Liver (tissue), 9 donors: Measurements from ENCODE around the gene TNKS2. TPM values are rescaled to one million over a fixed set of nuclear protein-coding genes. Genes with fewer than 3 reads are reported as not detected.

Source experiments
- DNase-seq: peaks from one replicate; pipeline ENCODE4 v3.0.0-alpha.2; 2017; ENCODE audit warnings: low spot score
- H3K27ac ChIP-seq, 2 donors: one replicate each; pipeline ENCODE4 v1.7.0; 2013; ENCODE audit warnings: inconsistent platforms in 2 of 2, low read length in 2 of 2, control low read depth in 1 of 2, low read depth in 1 of 2, mild to moderate bottlenecking in 1 of 2
- H3K27me3 ChIP-seq, 4 donors: one replicate each; pipeline versions ENCODE4 v1.6.1 to v1.7.0; 2013; ENCODE audit warnings: low read length in 3 of 4, inconsistent platforms in 1 of 4, mild to moderate bottlenecking in 1 of 4, moderate library complexity in 1 of 4; ENCODE audit not compliant: control insufficient read depth in 4 of 4, insufficient read depth in 4 of 4
- H3K36me3 ChIP-seq, 4 donors: one replicate each; pipeline versions ENCODE4 v1.6.1 to v1.7.0; 2013; ENCODE audit warnings: low read length in 3 of 4, mild to moderate bottlenecking in 3 of 4, low read depth in 1 of 4, moderate library complexity in 1 of 4; ENCODE audit not compliant: control insufficient read depth in 4 of 4, insufficient read depth in 3 of 4
- H3K4me1 ChIP-seq, 4 donors: one replicate each; pipeline versions ENCODE4 v1.6.1 to v1.7.0; 2013; ENCODE audit warnings: low read length in 3 of 4, mild to moderate bottlenecking in 3 of 4, moderate library complexity in 1 of 4; ENCODE audit not compliant: control insufficient read depth in 4 of 4, insufficient read depth in 4 of 4
- H3K4me3 ChIP-seq, 3 donors: one replicate each; pipeline versions ENCODE4 v1.6.1 to v1.7.0; 2013; ENCODE audit warnings: low read length in 3 of 3, control low read depth in 1 of 3, low read depth in 1 of 3, mild to moderate bottlenecking in 1 of 3
- H3K9ac ChIP-seq, 2 donors: one replicate each; pipeline ENCODE4 v1.7.0; 2013; ENCODE audit warnings: low read length in 2 of 2, mild to moderate bottlenecking in 2 of 2, moderate library complexity in 2 of 2, control low read depth in 1 of 2, low read depth in 1 of 2
- H3K9me3 ChIP-seq, 4 donors: one replicate each; pipeline versions ENCODE4 v1.6.1 to v1.7.0; 2013; ENCODE audit warnings: low read length in 3 of 4; ENCODE audit not compliant: control insufficient read depth in 4 of 4
- EGR1 ChIP-seq, 2 donors: IDR thresholded peaks; 2 replicates each; pipeline ENCODE4 v1.6.1; 2016 to 2018; ENCODE audit warnings: antibody characterized with exemption in 2 of 2, low read depth in 2 of 2
- FOXA1 ChIP-seq: IDR thresholded peaks from 2 replicates; pipeline ENCODE4 v1.6.1; 2016; ENCODE audit warnings: antibody characterized with exemption
- FOXA2 ChIP-seq: IDR thresholded peaks from 2 replicates; pipeline ENCODE4 v1.6.1; 2016; ENCODE audit warnings: antibody characterized with exemption
- GABPA ChIP-seq, 2 donors: IDR thresholded peaks in 1 of 2; conservative IDR thresholded peaks in 1 of 2; 2 replicates each; pipeline ENCODE4 v1.6.1; 2016; ENCODE audit warnings: antibody characterized with exemption in 2 of 2, mild to moderate bottlenecking in 1 of 2, moderate library complexity in 1 of 2
- HNF4A ChIP-seq, 2 donors: conservative IDR thresholded peaks; 2 replicates each; pipeline ENCODE4 v1.6.1; 2016; ENCODE audit warnings: antibody characterized with exemption in 2 of 2, mild to moderate bottlenecking in 2 of 2
- HNF4G ChIP-seq: IDR thresholded peaks from 2 replicates; pipeline ENCODE4 v1.6.1; 2016; ENCODE audit warnings: antibody characterized with exemption
- JUND ChIP-seq, 2 donors: IDR thresholded peaks; 2 replicates each; pipeline ENCODE4 v1.6.1; 2016; ENCODE audit warnings: antibody characterized with exemption in 2 of 2
- NR2F2 ChIP-seq: IDR thresholded peaks from 2 replicates; pipeline ENCODE4 v1.6.1; 2016; ENCODE audit warnings: antibody characterized with exemption
- RAD21 ChIP-seq, 2 donors: IDR thresholded peaks; 2 replicates each; pipeline ENCODE4 v1.6.1; 2016; ENCODE audit warnings: antibody characterized with exemption in 2 of 2, mild to moderate bottlenecking in 2 of 2
- RXRA ChIP-seq, 2 donors: IDR thresholded peaks; 2 replicates each; pipeline ENCODE4 v1.6.1; 2017 to 2018; ENCODE audit warnings: antibody characterized with exemption in 2 of 2, mild to moderate bottlenecking in 1 of 2
- SP1 ChIP-seq: IDR thresholded peaks from 2 replicates; pipeline ENCODE4 v1.6.1; 2018; ENCODE audit warnings: antibody characterized with exemption, mild to moderate bottlenecking
- TAF1 ChIP-seq: conservative IDR thresholded peaks from 2 replicates; pipeline ENCODE4 v1.6.1; 2016; ENCODE audit warnings: antibody characterized with exemption, mild to moderate bottlenecking
- YY1 ChIP-seq: IDR thresholded peaks from 2 replicates; pipeline ENCODE4 v1.6.1; 2016; ENCODE audit warnings: antibody characterized with exemption, mild to moderate bottlenecking
- WGBS: extraction: QIAGEN DNeasy Blood & Tissue Kit; methylation state at CpG from one replicate; pipeline ENCODE4 v1.1.7; 2013; 5-methylcytosine and 5-hydroxymethylcytosine counted together
- polyA plus RNA-seq, 2 donors: library from polyadenylated mRNA; stranded (reverse) in 1 of 2; unstranded in 1 of 2; fragments of 200-250 nt in 1 of 2; fragments of >200 nt in 1 of 2; fragmentation: Nextera tagmentation in 1 of 2; extraction: Ambion mirVana in 1 of 2; gene quantifications; one replicate each; pipeline versions ENCODE4 v1.2.1 to v1.2.3, GENCODE V29; 2013 to 2015
- total RNA-seq, 2 donors: library from RNA; depleted of rRNA; stranded (reverse); fragments of >200 nt; gene quantifications; one replicate each; pipeline ENCODE4 v1.2.3, GENCODE V29; 2014
- TF ChIP-seq, protein P1 (sequence below): IDR thresholded peaks from 2 replicates; pipeline ENCODE4 v1.6.1; 2016; ENCODE audit warnings: antibody characterized with exemption
- TF ChIP-seq, protein P2 (sequence below): IDR thresholded peaks from 2 replicates; pipeline ENCODE4 v1.6.1; 2016; ENCODE audit warnings: antibody characterized with exemption
- TF ChIP-seq, protein P3 (sequence below): IDR thresholded peaks from 2 replicates; pipeline ENCODE4 v1.6.1; 2016; ENCODE audit warnings: antibody characterized with exemption, mild to moderate bottlenecking
- TF ChIP-seq, protein P4 (sequence below): fragments of 150-350 bp; IDR thresholded peaks from 2 replicates; pipeline ENCODE4 v1.5.1; 2017; ENCODE audit warnings: improper control_type of control experiment, low read depth, low read length; ENCODE audit not compliant: missing input control
- TF ChIP-seq, protein P5 (sequence below): IDR thresholded peaks from 2 replicates; pipeline ENCODE4 v1.6.1; 2016; ENCODE audit warnings: antibody characterized with exemption
- donor health status: healthy.
- donor health status: healthy.
- donor health status: healthy.
- donor health status: healthy.
- donor health status: healthy.

TNKS2 gene
- total and polyA plus RNA-seq, 4 donors = 5.2 to 30.7 (median 18.2) TPM

DNA sequence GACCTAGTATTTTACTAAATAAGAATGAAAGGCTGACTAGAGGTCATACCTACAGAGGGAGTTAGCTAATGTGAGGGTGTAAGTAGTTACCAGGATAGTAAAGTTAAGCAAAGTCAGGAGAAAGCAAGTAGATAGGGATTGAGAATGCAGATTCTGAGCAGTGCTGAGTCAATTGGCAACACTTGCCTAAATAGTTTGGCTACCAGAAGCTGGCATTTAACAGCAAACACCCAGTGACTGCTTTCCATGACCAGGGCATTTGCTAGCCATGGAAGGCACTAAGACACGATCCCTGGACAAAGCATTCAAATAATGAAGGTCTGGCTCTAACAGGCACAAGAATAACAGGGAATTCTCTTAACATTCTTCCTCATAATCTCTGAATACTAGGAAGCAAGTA lies 25.9 kb downstream of the TNKS2 start (continued):
- TF ChIP-seq, protein P1, sequence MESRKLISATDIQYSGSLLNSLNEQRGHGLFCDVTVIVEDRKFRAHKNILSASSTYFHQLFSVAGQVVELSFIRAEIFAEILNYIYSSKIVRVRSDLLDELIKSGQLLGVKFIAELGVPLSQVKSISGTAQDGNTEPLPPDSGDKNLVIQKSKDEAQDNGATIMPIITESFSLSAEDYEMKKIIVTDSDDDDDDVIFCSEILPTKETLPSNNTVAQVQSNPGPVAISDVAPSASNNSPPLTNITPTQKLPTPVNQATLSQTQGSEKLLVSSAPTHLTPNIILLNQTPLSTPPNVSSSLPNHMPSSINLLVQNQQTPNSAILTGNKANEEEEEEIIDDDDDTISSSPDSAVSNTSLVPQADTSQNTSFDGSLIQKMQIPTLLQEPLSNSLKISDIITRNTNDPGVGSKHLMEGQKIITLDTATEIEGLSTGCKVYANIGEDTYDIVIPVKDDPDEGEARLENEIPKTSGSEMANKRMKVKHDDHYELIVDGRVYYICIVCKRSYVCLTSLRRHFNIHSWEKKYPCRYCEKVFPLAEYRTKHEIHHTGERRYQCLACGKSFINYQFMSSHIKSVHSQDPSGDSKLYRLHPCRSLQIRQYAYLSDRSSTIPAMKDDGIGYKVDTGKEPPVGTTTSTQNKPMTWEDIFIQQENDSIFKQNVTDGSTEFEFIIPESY = no peak
- TF ChIP-seq SP1 = no peak
- TF ChIP-seq YY1 = no peak

DNA sequence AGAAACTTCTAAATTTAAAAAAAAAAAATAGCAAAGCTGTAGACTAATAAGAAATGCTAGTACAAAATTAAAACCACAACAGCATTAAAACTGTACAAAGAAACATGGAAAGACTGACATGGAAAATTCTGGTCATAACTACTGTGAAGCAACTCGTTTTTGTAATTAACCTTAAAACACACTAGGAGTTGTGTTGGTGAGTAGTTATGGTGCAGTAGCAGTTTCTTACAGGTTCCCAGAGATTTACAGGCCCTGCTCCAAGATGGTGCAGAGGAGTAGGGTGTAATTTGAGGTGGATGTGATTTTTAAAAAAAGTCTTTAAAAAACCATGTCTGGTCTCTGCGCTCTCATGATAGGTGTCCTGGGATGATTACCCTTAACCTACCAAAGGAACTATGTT lies 31.0 kb downstream of the TNKS2 start:
- Histone ChIP-seq H3K9ac (no peak overlapping the region), H3K4me3 (no peak overlapping the region), H3K9me3 (no peaks in the 10 kb centered on the region), H3K27ac (no peak overlapping the region), H3K4me1 (no peaks in the 10 kb centered on the region), H3K36me3 (peaks cover 5 to 74% (median 69%) of the 10 kb centered on the region in 4 donors), H3K27me3 (no peaks in the 10 kb centered on the region)
- DNase-seq = no peak
- TF ChIP-seq, protein P2, sequence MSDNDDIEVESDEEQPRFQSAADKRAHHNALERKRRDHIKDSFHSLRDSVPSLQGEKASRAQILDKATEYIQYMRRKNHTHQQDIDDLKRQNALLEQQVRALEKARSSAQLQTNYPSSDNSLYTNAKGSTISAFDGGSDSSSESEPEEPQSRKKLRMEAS = no peak
- TF ChIP-seq, protein P3, sequence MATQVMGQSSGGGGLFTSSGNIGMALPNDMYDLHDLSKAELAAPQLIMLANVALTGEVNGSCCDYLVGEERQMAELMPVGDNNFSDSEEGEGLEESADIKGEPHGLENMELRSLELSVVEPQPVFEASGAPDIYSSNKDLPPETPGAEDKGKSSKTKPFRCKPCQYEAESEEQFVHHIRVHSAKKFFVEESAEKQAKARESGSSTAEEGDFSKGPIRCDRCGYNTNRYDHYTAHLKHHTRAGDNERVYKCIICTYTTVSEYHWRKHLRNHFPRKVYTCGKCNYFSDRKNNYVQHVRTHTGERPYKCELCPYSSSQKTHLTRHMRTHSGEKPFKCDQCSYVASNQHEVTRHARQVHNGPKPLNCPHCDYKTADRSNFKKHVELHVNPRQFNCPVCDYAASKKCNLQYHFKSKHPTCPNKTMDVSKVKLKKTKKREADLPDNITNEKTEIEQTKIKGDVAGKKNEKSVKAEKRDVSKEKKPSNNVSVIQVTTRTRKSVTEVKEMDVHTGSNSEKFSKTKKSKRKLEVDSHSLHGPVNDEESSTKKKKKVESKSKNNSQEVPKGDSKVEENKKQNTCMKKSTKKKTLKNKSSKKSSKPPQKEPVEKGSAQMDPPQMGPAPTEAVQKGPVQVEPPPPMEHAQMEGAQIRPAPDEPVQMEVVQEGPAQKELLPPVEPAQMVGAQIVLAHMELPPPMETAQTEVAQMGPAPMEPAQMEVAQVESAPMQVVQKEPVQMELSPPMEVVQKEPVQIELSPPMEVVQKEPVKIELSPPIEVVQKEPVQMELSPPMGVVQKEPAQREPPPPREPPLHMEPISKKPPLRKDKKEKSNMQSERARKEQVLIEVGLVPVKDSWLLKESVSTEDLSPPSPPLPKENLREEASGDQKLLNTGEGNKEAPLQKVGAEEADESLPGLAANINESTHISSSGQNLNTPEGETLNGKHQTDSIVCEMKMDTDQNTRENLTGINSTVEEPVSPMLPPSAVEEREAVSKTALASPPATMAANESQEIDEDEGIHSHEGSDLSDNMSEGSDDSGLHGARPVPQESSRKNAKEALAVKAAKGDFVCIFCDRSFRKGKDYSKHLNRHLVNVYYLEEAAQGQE = no peak
- TF ChIP-seq, protein P4, sequence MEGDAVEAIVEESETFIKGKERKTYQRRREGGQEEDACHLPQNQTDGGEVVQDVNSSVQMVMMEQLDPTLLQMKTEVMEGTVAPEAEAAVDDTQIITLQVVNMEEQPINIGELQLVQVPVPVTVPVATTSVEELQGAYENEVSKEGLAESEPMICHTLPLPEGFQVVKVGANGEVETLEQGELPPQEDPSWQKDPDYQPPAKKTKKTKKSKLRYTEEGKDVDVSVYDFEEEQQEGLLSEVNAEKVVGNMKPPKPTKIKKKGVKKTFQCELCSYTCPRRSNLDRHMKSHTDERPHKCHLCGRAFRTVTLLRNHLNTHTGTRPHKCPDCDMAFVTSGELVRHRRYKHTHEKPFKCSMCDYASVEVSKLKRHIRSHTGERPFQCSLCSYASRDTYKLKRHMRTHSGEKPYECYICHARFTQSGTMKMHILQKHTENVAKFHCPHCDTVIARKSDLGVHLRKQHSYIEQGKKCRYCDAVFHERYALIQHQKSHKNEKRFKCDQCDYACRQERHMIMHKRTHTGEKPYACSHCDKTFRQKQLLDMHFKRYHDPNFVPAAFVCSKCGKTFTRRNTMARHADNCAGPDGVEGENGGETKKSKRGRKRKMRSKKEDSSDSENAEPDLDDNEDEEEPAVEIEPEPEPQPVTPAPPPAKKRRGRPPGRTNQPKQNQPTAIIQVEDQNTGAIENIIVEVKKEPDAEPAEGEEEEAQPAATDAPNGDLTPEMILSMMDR = no peak
- no peak for TF ChIP-seq GABPA (IDR thresholded peaks at IDR 0.05 in 1 of 2, conservative IDR thresholded peaks at IDR 0.05 in 1 of 2)
- TF ChIP-seq HNF4G = no peak
- no peak for TF ChIP-seq EGR1 (IDR thresholded peaks at IDR 0.05; ENCODE audit: low read depth in 2 of 2)
- no peak for TF ChIP-seq FOXA1
- no peak for TF ChIP-seq RAD21 (IDR thresholded peaks at IDR 0.05)
- no peak for TF ChIP-seq FOXA2
- no peak for TF ChIP-seq SP1
- TF ChIP-seq HNF4A (conservative IDR thresholded peaks at IDR 0.05) = no peak
- TF ChIP-seq, protein P5, sequence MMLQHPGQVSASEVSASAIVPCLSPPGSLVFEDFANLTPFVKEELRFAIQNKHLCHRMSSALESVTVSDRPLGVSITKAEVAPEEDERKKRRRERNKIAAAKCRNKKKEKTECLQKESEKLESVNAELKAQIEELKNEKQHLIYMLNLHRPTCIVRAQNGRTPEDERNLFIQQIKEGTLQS = no peak
- TF ChIP-seq, protein P1 = no peak
- TF ChIP-seq YY1 = no peak
- no peak for TF ChIP-seq JUND (IDR thresholded peaks at IDR 0.05)
- no peak for TF ChIP-seq NR2F2
- TF ChIP-seq RXRA (IDR thresholded peaks at IDR 0.05) = no peak
- TF ChIP-seq TAF1 = no peak
- 89% methylated on average over 2 of the region's 2 CpGs for WGBS
